ENCODE results near the gene VARS2.

DNA sequence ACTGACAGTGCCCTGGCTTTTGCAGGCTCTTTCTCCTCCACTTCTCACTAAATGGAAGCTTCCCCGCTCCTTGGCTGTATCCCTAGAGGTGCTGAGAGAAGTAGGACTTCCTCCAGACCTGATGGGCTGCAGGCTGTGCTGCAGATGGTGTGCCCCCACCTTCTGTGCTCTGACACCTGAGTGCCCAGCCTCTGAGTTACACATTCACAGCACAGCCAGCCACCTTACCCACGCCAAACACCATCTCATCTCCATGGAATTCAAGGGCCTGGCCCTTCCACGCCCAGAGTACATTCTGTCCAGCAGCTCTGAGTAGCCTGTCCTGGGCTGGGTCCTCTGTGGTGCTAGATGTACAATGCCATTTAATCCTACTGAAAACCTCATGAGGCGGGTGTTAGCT lies 12.6 kb downstream of the VARS2 start:
- TF ChIP-seq, protein P1, sequence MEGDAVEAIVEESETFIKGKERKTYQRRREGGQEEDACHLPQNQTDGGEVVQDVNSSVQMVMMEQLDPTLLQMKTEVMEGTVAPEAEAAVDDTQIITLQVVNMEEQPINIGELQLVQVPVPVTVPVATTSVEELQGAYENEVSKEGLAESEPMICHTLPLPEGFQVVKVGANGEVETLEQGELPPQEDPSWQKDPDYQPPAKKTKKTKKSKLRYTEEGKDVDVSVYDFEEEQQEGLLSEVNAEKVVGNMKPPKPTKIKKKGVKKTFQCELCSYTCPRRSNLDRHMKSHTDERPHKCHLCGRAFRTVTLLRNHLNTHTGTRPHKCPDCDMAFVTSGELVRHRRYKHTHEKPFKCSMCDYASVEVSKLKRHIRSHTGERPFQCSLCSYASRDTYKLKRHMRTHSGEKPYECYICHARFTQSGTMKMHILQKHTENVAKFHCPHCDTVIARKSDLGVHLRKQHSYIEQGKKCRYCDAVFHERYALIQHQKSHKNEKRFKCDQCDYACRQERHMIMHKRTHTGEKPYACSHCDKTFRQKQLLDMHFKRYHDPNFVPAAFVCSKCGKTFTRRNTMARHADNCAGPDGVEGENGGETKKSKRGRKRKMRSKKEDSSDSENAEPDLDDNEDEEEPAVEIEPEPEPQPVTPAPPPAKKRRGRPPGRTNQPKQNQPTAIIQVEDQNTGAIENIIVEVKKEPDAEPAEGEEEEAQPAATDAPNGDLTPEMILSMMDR (IDR thresholded peaks at IDR 0.05 in 8 of 11, conservative IDR thresholded peaks at IDR 0.05 in 3 of 11): no peak
- TF ChIP-seq POLR2AphosphoS5 (IDR thresholded peaks at IDR 0.05): no peak
